Measurements from ENCODE around the gene SCGB3A1.
A peak's percentile ranks its signal among the peaks of the same experiment; 100 is the strongest.

Gene SCGB3A1, protein sequence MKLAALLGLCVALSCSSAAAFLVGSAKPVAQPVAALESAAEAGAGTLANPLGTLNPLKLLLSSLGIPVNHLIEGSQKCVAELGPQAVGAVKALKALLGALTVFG
- total RNA-seq, result 0 to 1.3 (median 0) reads per million in 18 experiments

DNA sequence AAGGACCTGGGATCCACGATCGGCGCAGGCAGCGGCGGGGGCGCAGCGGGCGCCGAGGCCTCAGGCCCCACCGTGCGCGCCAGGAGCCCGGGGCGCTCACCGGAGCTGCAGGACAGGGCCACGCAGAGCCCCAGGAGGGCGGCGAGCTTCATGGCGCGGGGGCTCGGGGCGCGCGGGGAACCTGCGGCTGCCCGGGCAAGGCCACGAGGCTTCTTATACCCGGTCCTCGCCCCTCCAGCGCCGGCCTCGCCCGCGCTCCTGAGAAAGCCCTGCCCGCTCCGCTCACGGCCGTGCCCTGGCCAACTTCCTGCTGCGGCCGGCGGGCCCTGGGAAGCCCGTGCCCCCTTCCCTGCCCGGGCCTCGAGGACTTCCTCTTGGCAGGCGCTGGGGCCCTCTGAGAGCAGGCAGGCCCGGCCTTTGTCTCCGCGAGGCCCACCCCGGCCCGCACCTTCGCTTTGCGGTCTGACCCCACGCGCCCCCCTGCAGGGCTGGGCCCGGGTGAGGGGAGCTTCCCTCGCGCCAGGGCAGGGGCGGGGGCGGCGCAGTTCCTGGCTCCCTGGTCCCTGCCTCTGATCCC lies at the start of gene SCGB3A1:
Gene SCGB3A1 (minus strand): TSS at position 189 of the 577 bp plus-strand sequence. CDS start 37 bp downstream, at position 152.
- DNase-seq, result peak; percentile 25 to 31

DNA sequence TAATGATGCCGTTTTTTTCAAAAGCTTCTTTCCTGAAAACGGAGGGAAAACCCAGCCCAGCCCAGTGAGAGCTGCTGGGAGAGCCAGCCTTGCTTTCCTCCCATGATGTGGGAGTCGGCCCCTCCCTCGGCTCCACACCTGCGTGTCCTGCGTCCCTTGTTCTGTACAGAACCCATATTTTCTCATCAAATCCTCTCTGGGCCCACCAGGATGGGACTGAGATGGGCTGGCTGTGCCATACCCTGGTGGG lies 49.2 kb upstream of the SCGB3A1 start:
- no peak for DNase-seq

DNA sequence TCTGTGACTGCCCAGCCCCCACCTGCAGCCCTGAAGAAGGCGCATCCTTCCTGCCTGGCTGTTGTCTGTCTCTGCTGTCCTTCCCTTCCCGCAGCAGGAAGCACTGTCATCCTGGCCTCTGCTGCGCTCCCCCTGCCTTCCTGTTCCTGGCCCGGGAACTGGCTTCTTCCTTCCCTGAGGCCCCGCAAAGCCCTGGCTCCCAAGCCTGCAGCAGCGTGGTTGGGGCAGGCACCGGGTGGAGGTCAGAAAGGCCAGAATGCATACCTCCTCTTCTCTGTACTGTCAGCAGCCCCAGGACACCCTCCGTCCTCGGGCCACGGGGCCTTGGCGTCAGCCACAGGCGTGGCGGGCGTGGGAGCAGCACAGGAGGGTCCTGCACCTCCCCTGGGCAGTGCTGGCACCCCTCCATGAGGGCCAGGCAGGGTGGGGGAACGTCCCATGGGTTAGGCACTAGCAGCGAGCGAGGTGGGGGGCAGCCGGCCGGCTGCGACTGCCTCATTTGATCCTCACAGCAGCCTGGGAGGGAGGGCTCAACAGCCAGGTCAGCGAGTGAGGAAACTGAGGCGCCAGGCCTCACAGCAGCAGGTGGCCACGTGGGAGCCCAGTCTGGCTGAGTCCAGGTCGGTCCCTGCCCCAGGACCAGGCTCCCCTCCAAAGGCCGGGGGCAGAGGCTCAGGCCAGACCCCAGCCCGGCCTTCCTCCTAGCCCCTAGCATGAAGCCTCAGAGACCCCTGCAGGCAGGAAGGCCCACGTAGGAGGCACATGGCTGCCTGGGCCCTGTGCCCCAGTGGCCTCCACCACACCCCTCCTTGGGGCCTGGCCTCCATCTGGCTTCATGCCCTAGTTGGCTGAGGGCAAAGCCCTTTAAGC lies 48.7 kb upstream of the SCGB3A1 start:
- no peak for DNase-seq

DNA sequence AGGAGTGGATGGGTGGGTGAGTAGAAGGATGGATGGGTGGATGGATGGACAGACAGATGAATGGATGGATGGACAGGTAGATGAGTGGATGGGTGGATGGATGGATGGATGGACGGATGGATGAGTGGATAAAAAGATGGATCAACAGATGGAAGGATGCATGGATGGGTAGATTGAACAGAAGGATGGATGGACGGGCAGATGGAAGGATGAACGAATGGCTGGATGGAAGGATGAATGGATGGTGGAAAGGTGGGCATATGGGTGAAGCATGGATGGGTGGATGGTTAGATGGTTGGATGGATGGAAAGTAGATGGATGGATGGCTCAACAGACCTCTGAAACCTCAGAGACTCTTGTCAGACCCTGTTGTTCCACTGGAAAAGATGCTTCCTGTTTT lies 48.0 kb upstream of the SCGB3A1 start:
- DNase-seq, result no peak

DNA sequence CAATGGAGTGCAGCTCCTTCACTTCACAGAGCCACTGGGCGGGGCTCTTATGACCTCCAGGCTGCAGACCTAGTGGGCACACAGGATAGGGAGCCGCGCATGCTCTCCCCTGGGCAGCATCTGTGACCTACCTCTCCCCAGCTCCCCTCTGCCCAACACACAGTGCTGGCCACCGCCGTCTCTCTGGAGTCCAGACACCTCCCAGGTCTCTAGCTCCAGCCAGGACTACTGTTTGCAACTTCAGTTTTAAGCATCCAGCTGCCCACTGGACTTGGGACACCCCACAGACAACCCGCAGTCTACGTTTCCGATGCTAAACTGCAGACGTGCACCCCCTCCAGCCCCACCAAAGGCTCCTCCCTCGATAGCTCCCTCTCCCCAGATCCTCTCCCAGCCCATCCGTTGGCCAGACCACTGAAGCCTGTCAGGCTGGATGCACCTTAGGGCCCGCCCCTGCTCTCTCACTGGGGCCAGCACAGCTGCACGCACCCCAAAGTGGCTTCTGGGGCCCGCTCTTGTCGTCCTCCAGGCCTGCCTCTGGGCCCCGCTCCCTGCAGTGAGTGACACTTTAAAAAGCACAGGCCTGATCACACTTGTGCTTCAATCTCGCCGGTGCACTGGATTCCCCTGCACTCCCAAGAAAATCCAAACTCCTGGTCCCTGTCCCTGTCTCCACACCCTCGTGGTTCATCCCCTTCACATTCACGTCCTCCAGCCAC lies 46.8 kb upstream of the SCGB3A1 start:
- DNase-seq, result no peak

DNA sequence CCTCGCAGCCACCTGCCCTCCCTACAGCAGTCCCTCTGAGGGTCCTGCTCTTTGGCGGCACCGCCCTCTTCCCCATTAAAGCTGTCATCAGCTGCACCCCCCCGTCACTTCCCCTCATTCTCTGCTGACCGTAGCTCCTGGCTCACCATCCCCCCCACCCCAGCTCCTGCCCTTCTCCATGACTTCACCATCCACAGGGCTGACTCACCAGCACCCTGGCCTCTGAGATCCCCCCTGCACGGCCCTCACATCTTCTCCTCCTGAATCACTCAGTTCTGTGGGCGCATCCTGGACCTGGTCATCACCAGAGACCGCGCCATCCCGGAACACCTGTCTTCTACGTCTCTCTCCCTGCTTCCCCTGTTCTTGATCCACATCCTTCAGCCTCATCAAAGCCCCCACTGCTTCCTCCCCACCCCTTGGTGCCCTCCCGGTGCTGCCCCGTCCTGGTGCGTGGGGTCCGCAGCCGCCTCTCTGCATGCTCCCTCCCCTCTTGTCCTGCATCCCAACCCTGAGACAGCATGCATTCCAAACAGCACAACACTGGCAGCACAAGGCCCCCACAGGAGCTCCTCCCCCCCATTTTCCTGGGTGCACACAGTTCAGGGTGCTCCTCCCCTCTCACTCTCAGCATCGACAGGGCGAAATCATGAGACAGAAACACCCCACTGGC lies 45.2 kb upstream of the SCGB3A1 start:
- no peak for DNase-seq

DNA sequence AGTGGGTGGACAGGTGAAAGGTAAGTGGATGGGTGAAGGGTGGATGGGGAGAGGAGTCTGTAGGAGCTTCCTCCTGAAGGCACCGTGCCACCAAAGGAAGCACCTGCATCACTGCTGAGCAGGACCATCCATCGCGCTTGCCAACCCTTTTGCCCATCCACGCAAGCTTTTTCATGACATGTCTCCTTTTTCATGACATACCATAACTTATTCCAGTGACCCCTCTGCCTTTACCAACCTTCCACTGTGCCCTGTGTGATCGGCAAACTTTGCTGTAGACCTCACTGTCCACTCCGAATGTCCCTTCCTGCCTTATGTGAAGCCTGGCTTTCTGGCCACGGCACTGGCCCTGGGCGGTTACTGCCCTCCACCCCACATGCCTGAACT lies 44.7 kb upstream of the SCGB3A1 start:
- no peak for DNase-seq

DNA sequence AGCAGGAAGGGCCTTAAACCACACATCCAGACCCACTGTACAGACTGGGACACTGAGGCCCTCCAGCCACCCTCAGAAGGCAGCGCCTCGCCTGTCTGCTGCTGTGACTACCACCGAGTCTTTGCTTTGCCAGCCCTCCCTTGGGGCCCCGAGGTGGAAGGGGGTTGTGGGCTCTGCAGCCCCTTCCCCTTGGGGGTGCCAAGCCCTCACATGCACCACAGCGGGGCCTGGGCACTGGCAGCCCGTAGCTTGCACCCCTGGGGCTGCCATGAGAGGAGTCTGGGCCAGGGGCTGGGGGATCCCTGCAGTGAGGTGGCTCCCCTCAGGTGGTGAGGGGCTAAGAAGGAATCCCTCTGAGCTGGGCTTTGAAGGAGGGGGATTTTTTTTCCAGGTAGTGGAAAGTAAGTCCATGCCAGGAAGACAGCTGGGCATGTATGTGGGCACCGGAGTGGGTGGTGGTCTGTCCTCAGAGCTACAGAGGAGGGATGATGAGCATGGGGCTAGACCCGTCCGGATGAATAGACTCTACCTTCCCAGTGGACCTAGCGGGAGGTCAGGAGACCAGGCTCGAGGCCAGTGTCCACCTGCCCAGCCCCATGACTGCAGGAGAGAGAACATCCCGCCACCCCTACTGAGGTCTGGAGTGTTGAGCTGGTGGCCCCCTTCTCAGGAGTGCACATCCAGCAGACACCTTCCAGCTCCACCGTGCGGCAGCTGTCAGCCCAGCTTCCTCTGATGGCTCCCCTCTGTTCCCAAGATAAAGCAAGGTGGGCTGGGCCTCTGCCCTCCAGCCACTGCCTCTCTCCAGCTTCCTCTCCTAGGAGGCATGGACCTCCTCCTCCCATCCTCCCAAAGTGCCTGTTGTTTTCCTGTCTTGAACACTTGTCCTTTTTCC lies 42.2 kb upstream of the SCGB3A1 start:
- DNase-seq, result no peak

DNA sequence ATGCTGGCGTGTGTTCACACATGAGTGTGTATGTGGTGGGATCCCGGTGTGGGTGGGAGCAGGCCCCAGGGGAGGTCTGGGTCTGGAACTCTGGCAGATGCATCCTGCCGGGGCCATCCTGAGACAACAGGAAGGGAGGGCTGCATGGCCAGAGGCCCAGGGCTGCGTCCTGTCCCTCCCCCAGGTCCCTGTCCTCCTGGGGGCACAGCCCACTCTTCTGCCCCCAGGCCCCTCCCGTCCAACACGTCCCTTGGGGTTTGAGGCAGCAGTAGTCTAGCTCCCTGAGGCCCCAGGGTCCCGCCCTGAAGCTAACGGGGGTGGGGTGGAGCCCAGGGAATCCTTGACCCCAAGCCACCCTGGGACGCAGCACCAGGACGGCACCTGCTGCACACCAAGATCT lies 41.5 kb upstream of the SCGB3A1 start:
- no peak for DNase-seq

DNA sequence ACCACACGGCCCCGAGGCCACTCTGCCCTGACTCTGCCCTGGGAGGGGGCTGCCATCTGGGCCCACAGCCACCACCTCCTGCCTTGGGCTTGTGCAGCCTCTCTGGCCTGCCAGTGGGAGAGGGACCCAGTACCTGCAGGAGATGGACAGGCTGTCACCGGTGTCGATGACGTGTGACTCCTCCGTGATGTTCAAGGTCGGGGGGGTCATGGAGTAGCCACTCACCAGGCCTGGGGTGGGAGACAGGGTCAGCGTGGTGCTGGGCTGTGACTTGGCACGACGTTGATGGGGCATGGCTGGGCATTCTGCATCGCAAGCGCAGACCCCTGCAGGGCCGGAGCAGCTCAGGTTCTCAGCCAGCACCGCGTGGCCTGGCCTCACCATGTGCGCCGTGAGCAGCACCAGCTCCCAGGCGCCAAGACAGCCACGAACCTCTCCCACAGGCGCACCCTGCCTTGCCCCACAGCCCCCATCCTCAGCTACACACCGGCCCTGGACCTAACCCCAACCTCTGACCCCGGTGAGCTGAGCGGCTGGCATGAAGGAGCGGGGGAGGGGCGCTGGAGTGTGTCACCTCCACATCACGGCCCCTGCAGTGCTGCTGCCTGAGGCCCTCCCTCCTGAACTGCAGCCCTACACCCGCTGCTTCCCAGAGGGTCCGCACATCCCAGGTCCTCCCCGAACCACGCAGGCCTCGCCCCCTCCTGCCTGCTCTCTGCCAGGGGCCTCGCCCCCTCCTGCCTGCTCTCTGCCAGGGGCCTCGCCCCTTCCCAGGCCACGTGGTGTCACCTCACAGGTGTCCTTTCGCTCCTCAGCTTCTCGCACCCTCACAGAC lies 40.5 kb upstream of the SCGB3A1 start:
- DNase-seq, result no peak

DNA sequence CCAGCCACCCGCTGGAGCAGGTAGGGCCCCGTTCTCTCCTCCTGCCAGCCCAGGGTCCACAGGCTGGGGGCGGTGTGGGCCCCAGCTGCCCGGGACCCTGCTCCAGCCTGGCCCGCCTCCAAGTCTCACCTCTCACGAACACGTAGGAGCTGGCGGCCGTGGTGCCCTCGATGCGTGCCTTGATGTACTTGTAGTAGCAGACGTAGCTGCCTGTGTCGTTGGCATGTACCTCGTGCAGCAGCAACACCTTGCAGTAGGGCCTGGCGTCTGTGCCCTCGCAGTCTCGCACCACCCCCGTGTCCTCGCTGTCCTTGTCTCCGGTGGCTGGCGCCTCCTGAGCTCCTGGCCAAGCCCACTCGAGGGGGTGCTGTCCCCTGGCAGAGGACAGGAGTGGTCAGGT lies 39.1 kb upstream of the SCGB3A1 start:
- DNase-seq, result no peak

DNA sequence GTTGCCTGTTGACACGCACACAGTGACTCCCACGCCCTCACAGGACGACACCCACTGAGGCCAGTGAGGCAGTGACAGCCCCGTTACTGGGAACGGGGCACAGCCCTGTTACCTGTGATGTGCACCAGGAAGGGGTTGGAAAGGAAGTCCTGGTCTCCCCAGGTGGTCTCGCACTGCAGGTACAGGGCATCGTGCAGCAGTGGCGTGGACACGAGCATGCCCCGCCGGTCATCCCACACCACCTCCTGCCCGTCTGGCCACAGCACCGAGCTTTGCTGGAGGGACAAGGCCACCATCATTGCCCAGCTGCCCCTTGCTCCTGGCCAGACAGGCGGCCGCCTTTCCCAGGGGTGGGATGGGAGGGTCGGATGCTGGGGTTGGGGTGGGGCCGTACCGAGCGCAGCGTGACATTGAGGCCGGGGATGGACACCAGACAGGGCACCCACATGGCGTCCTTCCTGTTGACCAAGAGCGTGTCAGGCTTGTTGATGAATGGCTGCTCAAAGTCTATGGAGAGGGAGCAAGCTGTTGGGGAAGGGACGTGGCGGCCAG lies 38.6 kb upstream of the SCGB3A1 start:
- no peak for DNase-seq

DNA sequence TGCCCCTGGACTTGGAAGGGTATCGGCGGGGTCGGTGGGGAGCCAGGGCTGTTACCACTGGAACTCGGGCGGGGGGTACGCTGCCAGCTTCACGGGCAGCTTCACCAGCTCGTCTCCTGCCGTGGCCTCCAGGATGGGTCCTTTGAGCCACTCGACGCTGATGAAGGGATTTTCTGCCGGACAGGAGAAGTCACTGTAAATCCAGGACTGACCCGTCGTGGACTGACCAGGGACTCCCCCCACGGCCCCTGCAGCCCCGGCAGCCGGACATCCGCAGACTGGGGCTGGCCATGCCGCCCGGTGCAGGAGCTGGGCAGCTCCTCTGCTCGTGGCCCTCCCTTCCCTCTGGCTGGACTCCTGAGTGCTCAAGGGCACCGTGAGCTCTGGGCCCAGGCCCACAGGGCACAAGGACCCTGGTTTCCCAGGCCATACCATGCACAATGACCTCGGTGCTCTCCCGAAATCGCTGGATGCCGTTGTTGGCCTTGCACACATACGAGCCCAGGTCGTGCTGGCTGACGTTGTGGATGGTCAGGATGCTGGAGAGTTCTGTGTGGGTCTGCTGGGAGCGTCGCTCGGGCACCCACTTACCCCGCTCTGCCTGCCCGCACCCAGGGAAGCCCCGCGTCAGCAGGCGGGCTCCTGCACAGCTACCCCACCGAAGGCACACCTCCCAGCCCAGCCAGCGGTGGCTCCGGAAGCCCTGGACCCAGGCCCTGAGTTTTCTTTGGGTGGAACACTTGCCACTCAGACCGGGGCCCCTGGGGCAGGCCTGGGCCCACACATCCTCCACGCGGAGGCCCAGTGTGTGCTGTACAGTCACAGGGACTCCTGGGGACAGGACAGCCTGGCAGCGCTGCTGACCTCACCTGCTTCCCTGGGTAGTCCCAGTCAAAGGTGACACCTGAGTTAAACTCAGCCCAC lies 37.8 kb upstream of the SCGB3A1 start:
- DNase-seq, result no peak

DNA sequence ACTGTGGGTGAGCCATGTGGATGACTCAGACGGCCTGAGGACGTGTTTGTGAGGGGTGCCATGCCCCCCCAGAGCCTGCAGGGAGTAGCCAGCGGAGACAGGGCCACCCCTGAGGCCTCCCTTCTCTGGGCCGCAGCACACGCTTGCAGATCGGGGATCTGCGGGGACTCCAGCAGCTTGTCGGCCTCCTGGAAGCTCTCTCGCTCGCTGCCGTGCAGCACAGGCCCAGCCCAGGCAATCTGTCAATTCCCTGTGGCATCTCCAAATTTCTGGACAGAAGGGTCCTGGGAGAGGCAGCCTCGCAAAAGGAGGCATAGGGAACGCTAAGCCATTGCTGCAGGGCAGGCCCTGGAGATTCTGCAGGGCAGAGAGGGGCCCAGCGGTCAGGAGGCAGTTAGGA lies 36.9 kb upstream of the SCGB3A1 start:
- DNase-seq, result no peak

DNA sequence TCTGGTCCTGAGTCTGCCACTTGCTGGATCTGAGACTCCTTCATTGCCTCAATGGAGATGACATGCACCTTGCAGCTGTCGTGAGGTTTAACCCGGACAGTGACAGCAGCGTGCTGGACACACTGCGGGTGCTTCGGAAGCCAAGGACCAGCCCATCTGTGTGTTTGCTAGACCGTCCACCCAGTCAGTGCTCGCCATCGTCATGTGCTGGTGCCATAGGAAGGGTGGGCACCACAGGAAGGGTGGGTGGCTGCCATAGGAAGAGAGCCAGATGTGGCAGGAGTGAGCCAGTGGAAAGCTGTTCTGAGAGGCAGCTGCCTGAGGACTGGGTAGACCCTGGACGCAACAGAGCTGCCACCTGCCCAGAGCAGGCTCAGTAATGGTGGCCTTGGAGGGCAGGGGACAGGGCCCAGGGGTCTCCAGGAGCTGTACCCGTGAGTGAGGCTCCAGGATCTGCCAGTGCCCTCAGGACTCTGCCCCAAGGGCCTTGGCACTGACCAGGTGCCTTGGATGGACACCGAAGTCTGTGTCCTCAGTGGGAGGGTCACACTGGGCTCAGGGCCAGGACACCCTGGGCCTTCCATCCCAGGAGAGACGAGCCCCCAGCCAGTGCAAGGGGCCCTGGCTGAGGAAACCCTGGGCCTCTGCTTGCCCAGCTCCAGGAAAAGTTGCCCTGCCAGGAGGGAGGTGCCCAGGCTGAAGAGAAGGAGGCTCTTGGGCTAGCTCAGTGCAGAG lies 36.3 kb upstream of the SCGB3A1 start:
- no peak for DNase-seq

DNA sequence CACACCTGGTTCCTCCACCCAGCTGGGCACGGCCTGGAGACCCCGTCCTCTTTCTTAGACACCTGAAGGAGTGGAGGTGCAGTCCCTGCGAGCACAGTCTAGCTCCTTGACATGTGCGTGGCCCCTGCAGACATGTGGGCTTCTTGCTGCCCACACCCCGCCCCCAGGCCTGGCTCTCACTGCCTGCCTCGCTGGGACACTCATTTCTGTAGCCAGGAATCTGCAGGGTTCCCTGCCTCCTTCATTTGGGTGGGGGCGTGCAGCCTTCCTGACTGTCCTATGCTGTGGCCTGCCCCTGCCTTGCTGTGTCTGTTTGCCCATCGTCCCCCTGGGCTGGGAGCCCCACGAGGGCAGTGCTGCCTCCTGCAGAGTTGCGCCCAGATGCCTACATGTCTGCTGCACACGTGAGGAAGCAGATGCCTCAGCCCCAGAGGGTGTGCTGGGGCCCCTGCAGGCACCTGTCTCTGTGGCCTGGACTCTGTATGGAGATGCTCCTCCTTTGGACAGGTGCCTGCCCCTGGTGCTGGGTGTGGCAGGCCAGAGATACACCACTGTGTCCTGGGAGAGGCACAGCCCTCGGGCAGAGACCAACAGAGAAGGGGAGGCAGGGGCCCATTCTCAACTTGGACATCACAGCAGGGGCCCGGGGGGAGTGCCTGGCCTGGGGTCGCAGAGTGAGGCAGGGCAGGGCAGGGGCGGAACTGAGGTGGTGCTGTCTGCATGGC lies 35.5 kb upstream of the SCGB3A1 start:
- DNase-seq, result no peak

DNA sequence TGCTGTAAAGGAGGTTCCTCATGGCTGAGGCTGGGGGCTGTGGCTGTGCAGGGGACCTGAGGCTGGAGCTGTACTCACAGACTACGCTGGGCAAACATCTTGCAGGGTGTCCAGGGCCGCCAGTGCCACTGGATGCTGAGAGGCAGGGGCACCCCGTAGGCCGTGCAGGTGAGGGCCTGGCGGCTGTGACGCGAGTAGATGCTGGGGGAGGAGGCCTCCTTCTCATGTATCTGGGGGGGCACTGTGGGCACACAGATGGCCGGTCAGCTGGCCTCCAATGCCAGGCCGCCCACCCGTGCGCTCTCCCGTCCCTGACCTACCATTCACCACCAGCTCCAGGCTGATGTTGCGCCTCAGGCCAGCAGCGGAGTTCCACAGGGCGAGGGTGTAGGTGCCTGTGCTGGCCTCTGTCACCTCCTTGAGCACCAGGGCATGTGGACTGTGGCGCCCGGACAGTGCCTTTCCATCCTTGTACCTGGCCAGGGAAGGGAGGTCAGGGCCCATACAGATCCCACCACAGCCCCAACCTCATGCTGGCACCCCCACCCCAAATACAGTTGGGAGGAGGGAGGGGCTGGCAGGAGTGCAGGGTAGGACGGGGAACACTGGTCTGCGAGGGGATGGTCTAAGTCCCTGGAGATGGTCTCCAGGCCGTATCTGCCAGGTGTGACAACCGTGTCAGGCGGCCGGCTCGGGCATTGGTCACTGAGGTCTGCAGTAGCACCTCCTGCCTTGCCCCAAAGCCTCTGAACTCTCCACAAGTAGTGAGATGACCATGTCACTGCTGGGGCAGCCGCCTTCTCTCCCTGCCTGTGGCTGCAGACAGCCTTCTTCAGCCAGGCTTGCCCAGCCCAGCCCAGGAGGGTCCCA lies 34.7 kb upstream of the SCGB3A1 start:
- no peak for DNase-seq
